Adipose tissue (tissue), 3 donors: ENCODE results near the gene WNT9B. TPM values are rescaled to one million over a fixed set of nuclear protein-coding genes. Genes with fewer than 3 reads are reported as not detected.

Experiments used
- H3K27ac ChIP-seq: one replicate; pipeline ENCODE4 v1.5.1; 2013; ENCODE audit warnings: low read depth, low read length
- WGBS, 3 donors: extraction: QIAGEN DNeasy Blood & Tissue Kit; methylation state at CpG; one replicate each; pipeline ENCODE4 v1.1.7; 2013; 5-methylcytosine and 5-hydroxymethylcytosine counted together
- polyA plus RNA-seq, 3 donors: library from polyadenylated mRNA; stranded (reverse); fragments of 200-250 nt; gene quantifications; one replicate each; pipeline ENCODE4 v1.2.3, GENCODE V29; 2013
- donor health status: healthy with polysubstance abuse.
- donor health status: Bipolar disorder and iron deficiency.
- donor health status: healthy.

Gene WNT9B
- under 1 TPM in 2 of 3 donors, not detected in 1; 0.22 to 0.34 TPM for polyA plus RNA-seq

GRCh38 chr17:46851029-46851741 lies at the start of gene WNT9B:
WNT9B (plus strand) TSS chr17:46851583; CDS start chr17:46851639, 56 bp downstream.
- WGBS, 3 donors: 1 to 3% (median 2%) methylated on average over 48 to 75 of the region's 75 CpGs
- H3K27ac ChIP-seq: no peak within 1 kb of the TSS

GRCh38 chr17:46802800-46803199 lies 48.6 kb upstream of the WNT9B start:
- WGBS, 3 donors: 64 to 83% (median 73%) methylated on average over 7 of the region's 7 CpGs
- H3K27ac ChIP-seq: no peak overlapping the region

GRCh38 chr17:46803544-46803943 lies 47.8 kb upstream of the WNT9B start:
- no peak overlapping the region for H3K27ac ChIP-seq
- WGBS, 3 donors: 91 to 99% (median 96%) methylated on average over 5 of the region's 5 CpGs

- WGBS, 3 donors: 88 to 96% (median 95%) methylated on average over 6 of the region's 6 CpGs
- no peak overlapping the region for H3K27ac ChIP-seq
Measured at GRCh38 chr17:46805771-46806170, 45.6 kb upstream of the WNT9B start.

GRCh38 chr17:46809110-46809571 lies 42.2 kb upstream of the WNT9B start:
- H3K27ac ChIP-seq: no peak overlapping the region
- WGBS, 3 donors: 73 to 89% (median 84%) methylated on average over 8 of the region's 8 CpGs

GRCh38 chr17:46810837-46811236 lies 40.5 kb upstream of the WNT9B start:
- WGBS, 3 donors: 87 to 90% (median 89%) methylated on average over 10 of the region's 10 CpGs
- no peak overlapping the region for H3K27ac ChIP-seq

- H3K27ac ChIP-seq: no peak overlapping the region
- 35 to 68% (median 36%) methylated on average over 11 of the region's 11 CpGs for WGBS, 3 donors
Measured at GRCh38 chr17:46811978-46812583, 39.3 kb upstream of the WNT9B start.

- no peak overlapping the region for H3K27ac ChIP-seq
- WGBS, 3 donors: 64 to 75% (median 68%) methylated on average over 6 of the region's 6 CpGs
Measured at GRCh38 chr17:46812624-46813318, 38.6 kb upstream of the WNT9B start.

GRCh38 chr17:46813920-46814319 lies 37.5 kb upstream of the WNT9B start:
- WGBS, 3 donors: 68 to 75% (median 74%) methylated on average over 3 of the region's 3 CpGs

GRCh38 chr17:46814446-46814845 lies 36.9 kb upstream of the WNT9B start:
- WGBS, 3 donors: 56 to 68% (median 68%) methylated on average over 7 of the region's 7 CpGs
- no peak overlapping the region for H3K27ac ChIP-seq

More at GRCh38 chr17:46813920-46814319, 37.5 kb upstream of the WNT9B start:
- H3K27ac ChIP-seq: no peak overlapping the region

- 83 to 86% (median 85%) methylated on average over 12 of the region's 12 CpGs for WGBS, 3 donors
- no peak overlapping the region for H3K27ac ChIP-seq
Measured at GRCh38 chr17:46815474-46816353, 35.7 kb upstream of the WNT9B start.

GRCh38 chr17:46817151-46817900 lies 34.1 kb upstream of the WNT9B start:
- H3K27ac ChIP-seq: no peak overlapping the region
- WGBS, 3 donors: 13 to 29% (median 21%) methylated on average over 22 of the region's 22 CpGs

- WGBS, 3 donors: 16 to 20% (median 20%) methylated on average over 5 of the region's 5 CpGs
- H3K27ac ChIP-seq: no peak overlapping the region
Measured at GRCh38 chr17:46817901-46818209, 33.5 kb upstream of the WNT9B start.

GRCh38 chr17:46818316-46818928 lies 33.0 kb upstream of the WNT9B start, which contains the start of gene WNT3:
WNT3 (minus strand) TSS chr17:46818692; CDS start chr17:46818597, 95 bp downstream.
- WGBS, 3 donors: 3 to 4% (median 3%) methylated on average over 45 to 47 of the region's 47 CpGs

GRCh38 chr17:46818929-46819859 lies 32.2 kb upstream of the WNT9B start:
- H3K27ac ChIP-seq: no peak overlapping the region
- WGBS, 3 donors: 5 to 6% (median 6%) methylated on average over 71 to 72 of the region's 72 CpGs

More at GRCh38 chr17:46818316-46818928, 33.0 kb upstream of the WNT9B start, which contains the start of gene WNT3:
- H3K27ac ChIP-seq: no peak within 1 kb of the TSS

GRCh38 chr17:46819906-46820351 lies 31.5 kb upstream of the WNT9B start:
- H3K27ac ChIP-seq: no peak overlapping the region
- 15 to 32% (median 17%) methylated on average over 22 to 24 of the region's 24 CpGs for WGBS, 3 donors
